GM10847 (cell line): ENCODE results near the gene SEMA6C.

Experiments
- POLR2A ChIP-seq: IDR thresholded peaks from 2 replicates; pipeline ENCODE4 v1.6.1; 2011; ENCODE audit not compliant: insufficient read length; ENCODE audit errors: extremely low read depth

Gene SEMA6C

DNA sequence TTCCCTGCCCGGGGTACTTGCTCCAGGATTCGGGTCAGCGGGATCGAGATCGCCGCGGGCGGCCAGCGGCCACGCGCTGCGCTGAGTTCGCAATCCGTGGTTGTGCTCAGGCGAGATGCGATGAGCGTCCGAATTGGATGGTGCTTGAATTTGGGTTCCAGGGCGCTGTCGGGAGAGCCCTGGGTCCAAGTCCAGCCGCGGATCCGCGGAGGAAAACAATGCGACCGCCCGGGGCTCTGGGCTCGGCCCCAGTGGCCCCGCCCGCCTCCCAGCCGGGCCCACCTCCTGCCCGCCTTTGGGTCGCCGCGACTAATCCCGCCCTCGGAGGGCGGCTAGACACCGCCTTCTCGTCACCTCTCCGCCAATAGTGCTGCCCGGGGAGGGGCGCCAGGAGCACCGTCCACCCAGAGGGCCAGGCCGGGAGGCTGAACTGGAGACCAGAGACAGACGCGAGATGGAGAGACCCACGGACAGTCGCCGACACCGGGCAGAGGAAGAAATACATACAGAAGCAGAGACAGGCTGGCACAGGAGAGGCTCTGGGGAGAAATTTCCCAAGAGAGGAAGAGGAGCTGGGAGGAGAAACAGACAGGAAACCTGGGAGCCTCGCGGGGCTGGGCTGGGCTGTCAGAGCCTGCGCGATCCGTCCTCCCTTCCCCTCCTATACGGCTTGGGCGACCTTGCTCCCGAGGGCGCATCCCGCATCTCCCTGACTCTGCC, at the start of gene SEMA6C:
SEMA6C (minus strand) TSS at position 220 of the 720 bp plus-strand sequence. CDS start 4,010 bp downstream, outside the sequence.
- peak; percentile 19 for TF ChIP-seq POLR2A

DNA sequence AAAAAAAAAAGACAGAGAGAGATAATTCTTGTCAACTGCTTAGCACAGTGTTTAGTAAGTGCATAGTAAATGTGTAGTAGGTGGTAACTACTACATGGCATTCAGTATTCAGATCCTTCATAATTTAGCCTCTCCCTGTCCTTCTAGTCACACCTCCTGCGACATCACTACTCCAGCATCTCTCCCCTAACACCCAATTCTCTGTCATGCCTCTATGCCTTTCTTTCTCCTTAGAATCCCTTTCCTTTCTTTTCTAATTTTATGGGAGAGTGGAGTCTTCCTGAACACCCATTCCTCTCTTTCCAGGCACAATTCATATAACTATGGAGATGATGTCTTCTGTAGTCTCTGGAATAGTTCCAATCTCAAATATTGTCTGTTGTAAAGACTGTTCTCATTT, 47.4 kb upstream of the SEMA6C start:
- no peak for TF ChIP-seq POLR2A

DNA sequence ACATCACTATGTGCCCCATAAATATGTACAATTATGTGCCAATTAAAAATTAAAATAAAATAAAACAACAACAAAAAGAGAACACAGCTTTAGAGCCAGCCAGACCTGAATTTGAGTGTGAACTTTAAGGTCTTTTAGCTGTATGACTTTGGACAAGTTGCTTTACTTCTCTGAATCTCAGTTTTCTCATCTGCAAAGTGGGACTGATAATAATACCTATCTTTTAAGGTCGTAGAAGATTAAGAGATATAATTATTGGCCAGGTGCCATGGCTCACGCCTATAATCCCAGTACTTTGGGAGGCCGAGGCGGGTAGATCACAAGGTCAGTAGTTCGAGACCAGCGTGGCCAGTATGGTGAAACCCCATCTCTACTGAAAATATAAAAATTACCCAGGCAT, 46.9 kb upstream of the SEMA6C start:
- no peak for TF ChIP-seq POLR2A

DNA sequence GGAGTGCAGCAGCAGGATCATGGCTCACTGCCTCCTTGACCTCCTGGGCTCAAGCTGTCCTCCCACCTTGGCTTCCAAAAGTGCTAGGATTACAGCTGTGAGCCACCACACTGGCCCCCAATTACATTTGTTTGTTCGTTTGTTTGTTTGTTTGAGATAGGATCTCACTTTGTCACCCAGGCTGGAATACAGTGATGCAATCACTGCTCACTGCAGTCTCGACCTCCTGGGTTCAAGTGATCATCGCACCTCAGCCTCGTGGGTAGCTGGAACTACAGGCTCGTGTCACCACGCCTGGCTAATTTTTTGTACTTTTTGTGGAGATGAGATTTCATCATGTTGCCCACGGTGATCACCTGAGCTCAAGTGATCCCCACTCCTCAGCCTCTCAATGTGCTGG, 45.6 kb upstream of the SEMA6C start:
- no peak for TF ChIP-seq POLR2A

DNA sequence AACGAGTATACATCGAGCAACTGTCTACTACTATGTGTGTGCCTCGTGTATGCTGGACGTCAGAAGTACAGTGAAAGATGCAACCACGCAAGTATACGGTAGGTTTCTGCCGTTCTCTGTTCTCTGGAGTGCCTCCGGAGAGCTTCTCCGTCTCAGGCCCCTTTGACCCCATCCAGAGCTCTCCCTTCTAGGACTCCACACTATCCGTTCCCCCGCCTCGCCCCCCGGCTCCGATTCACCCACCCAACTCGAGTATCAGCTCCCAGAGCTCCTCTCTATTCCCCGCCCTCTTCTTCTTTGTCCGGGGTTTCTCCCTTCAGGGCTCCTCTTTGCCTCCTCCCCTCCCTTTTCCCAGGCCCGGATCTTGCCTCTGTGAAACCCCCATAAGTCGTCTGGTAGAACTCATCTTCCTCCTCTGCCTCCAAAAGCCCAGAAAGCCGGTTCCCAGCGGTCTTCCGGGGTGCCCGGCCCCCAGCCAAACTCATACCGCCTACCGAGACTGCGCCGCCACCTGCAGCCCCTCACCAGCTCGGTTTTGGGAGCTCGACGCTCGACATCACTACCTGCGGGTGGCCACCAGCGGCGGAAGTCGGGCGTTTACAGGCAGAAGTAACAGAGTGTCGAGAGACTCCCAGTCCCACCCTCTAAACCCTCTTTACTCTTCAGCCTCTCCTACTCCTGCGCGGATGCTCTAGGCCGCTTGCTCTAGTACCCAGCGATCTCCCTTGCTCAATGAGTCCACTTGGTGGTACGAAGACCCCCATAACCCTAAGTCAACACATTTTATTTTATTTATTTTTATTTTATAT, 43.4 kb upstream of the SEMA6C start, which contains the start of gene VPS72:
VPS72 (minus strand) TSS at position 561 of the 809 bp plus-strand sequence; CDS start at position 485, 76 bp downstream.
- peak; percentile 93 for TF ChIP-seq POLR2A

GRCh38 chr1:151187205-151187604, 40.8 kb upstream of the SEMA6C start:
- no peak for TF ChIP-seq POLR2A

DNA sequence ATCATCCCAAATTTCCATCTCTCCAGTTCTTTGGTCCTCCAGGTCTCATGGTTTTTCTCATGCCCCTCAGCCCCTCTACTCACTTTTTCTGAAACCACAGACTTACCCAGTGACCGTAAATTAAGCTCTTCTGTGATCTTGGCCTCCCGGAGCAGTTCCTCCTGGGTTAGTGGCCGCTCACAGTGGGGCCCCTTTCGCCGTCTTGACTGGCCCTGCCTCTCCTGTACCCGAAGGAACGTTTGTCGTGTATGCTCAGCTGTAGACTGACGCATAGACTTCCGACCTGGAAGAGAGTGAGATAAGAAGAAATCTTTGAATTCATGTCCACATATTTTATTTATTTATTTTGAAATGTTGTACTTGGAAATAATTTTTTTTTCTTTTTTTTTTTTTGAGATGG, 37.8 kb upstream of the SEMA6C start:
- no peak for TF ChIP-seq POLR2A

DNA sequence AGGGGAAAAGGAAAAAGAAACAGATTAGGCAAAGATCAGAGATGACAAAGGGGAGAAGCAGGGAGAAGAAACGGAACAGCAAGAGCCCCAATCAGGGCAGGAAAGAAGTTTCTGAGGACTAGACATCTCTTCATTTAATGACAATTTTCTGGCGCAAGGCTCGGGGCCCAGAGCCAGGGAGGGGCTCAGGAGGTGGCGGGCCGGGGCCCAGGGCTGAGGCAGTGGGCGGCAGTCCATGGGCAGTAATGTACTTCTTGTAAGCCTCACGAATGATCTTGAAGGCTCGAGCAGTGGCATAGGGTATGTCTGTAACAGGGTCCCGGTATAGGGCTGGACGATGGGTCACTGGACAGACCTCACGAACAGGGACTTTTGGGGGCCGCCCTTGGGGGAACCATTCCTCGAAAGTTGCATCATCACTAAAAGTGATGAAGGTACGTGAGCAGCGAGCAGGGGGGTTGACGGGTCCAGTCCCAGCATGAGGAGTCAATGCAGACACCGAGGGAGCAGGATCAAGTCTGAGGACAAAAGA, 30.1 kb upstream of the SEMA6C start:
- no peak for TF ChIP-seq POLR2A

- TF ChIP-seq POLR2A = no peak
Observed at GRCh38 chr1:151175863-151176262, 29.4 kb upstream of the SEMA6C start, which contains the start of gene TMOD4. TSS of gene TMOD4 (minus strand) at chr1:151175981. CDS start at chr1:151174875, 1,106 bp downstream.

GRCh38 chr1:151175041-151175741, 28.8 kb upstream of the SEMA6C start:
- no peak for TF ChIP-seq POLR2A

- TF ChIP-seq POLR2A = no peak
Observed at GRCh38 chr1:151171190-151171589, 24.8 kb upstream of the SEMA6C start.

DNA sequence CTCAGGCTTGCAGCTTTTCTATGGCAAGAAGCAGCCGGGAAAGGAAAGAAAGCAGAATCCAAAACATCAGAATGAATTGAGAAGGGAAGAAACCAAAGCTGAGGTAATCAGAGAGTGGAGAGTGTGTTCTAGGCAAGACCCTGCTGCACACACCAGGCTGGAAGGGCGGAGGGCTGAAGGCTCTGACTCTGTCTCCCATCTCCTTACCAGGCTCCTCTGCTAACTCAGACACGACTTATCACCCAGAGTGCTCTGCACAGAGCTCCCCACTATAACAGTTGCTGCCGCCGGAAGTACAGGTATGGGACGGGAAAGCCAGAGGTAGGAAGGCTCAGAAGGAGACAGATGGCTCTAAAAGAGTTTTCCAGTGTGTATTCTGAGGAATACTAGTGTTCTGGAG, 20.7 kb upstream of the SEMA6C start:
- no peak for TF ChIP-seq POLR2A

- TF ChIP-seq POLR2A = no peak
Observed at GRCh38 chr1:151166505-151166956, 20.1 kb upstream of the SEMA6C start.

GRCh38 chr1:151165738-151166504, 19.5 kb upstream of the SEMA6C start, which contains the start of the genes LYSMD1 and SCNM1:
TSS of gene LYSMD1 (minus strand) at chr1:151165902. CDS start at chr1:151165258, 644 bp downstream.
TSS of gene SCNM1 (plus strand) at chr1:151166144. CDS start at chr1:151166153, 9 bp downstream.
- TF ChIP-seq POLR2A = peak; percentile 37
